H1 (cell line): ENCODE data around the gene CEP72. TPM values are rescaled to one million over a fixed set of nuclear protein-coding genes. Genes with fewer than 3 reads are reported as not detected.

Experiments
- CTCF ChIA-PET: fragments of 300-600 bp; sonication (Branson Sonifier 250); formaldehyde crosslinking; loops from one replicate; lab custom pipeline; 2021; ENCODE audit not compliant: partially characterized antibody; lab: Charles Lee
- POLR2A ChIA-PET: fragments of 300-600 bp; sonication (Branson Sonifier 250); formaldehyde crosslinking; loops from one replicate; lab custom pipeline; 2021; ENCODE audit warnings: inconsistent platforms; ENCODE audit not compliant: partially characterized antibody; lab: Charles Lee
- DNase-seq, 2 experiments: peaks; one replicate each; pipeline versions ENCODE4 v3.0.0 to v3.0.0-alpha.2; 2010 to 2022; ENCODE audit warnings: low spot score in 2 of 2, low read depth in 1 of 2, mixed read lengths in 1 of 2
- FAIRE-seq: peaks from 2 replicates; lab custom pipeline; 2011; peaks lifted over from hg19 to GRCh38; lab: Jason Lieb, UNC
- H2AFZ ChIP-seq: 2 replicates; pipeline ENCODE4 v1.8.1; 2012; ENCODE audit warnings: low read length, inconsistent platforms
- H2AK5ac ChIP-seq: 2 replicates; pipeline ENCODE4 v1.6.1; 2013; ENCODE audit warnings: low read depth, low read length
- H2BK120ac ChIP-seq: replicated peaks from 2 replicates; pipeline ENCODE3; 2013; ENCODE audit warnings: low read depth, low read length, inconsistent platforms
- H2BK12ac ChIP-seq: 2 replicates; pipeline ENCODE4 v1.6.1; 2013; ENCODE audit warnings: low read depth, low read length
- H2BK15ac ChIP-seq: 2 replicates; pipeline ENCODE4 v1.6.1; 2013; ENCODE audit warnings: low read length
- H2BK20ac ChIP-seq: 2 replicates; pipeline ENCODE4 v1.6.1; 2013; ENCODE audit warnings: low read length
- H2BK5ac ChIP-seq: 2 replicates; pipeline ENCODE4 v1.6.1; 2013; ENCODE audit warnings: low read depth, low read length
- H3K14ac ChIP-seq: 2 replicates; pipeline ENCODE4 v1.6.1; 2013; ENCODE audit warnings: inconsistent platforms; ENCODE audit not compliant: insufficient read length
- H3K18ac ChIP-seq: 2 replicates; pipeline ENCODE4 v1.6.1; 2013; ENCODE audit warnings: low read length; ENCODE audit errors: extremely low read depth
- H3K23ac ChIP-seq: 2 replicates; pipeline ENCODE4 v1.6.1; 2013; ENCODE audit warnings: inconsistent platforms; ENCODE audit not compliant: insufficient read length
- H3K23me2 ChIP-seq: 2 replicates; pipeline ENCODE4 v1.6.1; 2013; ENCODE audit warnings: low read depth, low read length
- H3K27ac ChIP-seq: 2 replicates; pipeline ENCODE4 v1.6.1; 2011; ENCODE audit warnings: low read depth, low read length, inconsistent platforms
- H3K27me3 ChIP-seq, 4 experiments: replicated peaks in 1 of 4; 1 replicate in 1 of 4; 2 replicates in 3 of 4; pipeline versions ENCODE4 v1.6.1 to v1.8.1; 2011 to 2013; ENCODE audit warnings: low read length in 3 of 4, mild to moderate bottlenecking in 3 of 4, inconsistent platforms in 2 of 4, mixed read lengths in 2 of 4, moderate library complexity in 1 of 4; ENCODE audit not compliant: control insufficient read depth in 3 of 4, insufficient read depth in 3 of 4; ENCODE audit errors: extremely low read depth in 1 of 4
- H3K36me3 ChIP-seq, 4 experiments: 2 replicates each; pipeline versions ENCODE4 v1.6.1 to v1.8.1; 2011 to 2013; ENCODE audit warnings: mild to moderate bottlenecking in 4 of 4, low read length in 3 of 4, moderate library complexity in 2 of 4, control low read depth in 1 of 4, inconsistent platforms in 1 of 4; ENCODE audit not compliant: insufficient read depth in 4 of 4, control insufficient read depth in 2 of 4
- H3K4ac ChIP-seq: replicated peaks from 2 replicates; pipeline ENCODE3; 2013; ENCODE audit warnings: low read length, low read depth, mixed read lengths, inconsistent platforms; ENCODE audit not compliant: insufficient read length
- H3K4me1 ChIP-seq, 4 experiments: replicated peaks in 1 of 4; 1 replicate in 1 of 4; 2 replicates in 3 of 4; pipeline versions ENCODE4 v1.6.1 to v1.8.1; 2011 to 2013; ENCODE audit warnings: low read length in 3 of 4, inconsistent platforms in 2 of 4, mixed read lengths in 1 of 4; ENCODE audit not compliant: insufficient read depth in 4 of 4, control insufficient read depth in 3 of 4
- H3K4me2 ChIP-seq, 2 experiments: 2 replicates each; pipeline versions ENCODE4 v1.6.1 to v1.8.1; 2011 to 2013; ENCODE audit warnings: low read depth in 2 of 2, low read length in 2 of 2, control low read depth in 1 of 2, inconsistent platforms in 1 of 2, mild to moderate bottlenecking in 1 of 2; ENCODE audit not compliant: insufficient read depth in 1 of 2
- H3K4me3 ChIP-seq, 4 experiments: fragments of 200-600, 300-600 bp in 1 of 4; sonication (generic), shearing (Covaris generic), sonication (Bioruptor Twin) in 1 of 4; 2 replicates each; pipeline versions ENCODE4 v1.5.1 to v1.8.1; 2011 to 2016; ENCODE audit warnings: low read length in 4 of 4, low read depth in 3 of 4, control low read depth in 2 of 4, inconsistent platforms in 2 of 4, mild to moderate bottlenecking in 2 of 4, mixed read lengths in 1 of 4, moderate library complexity in 1 of 4; ENCODE audit not compliant: insufficient read depth in 2 of 4; ENCODE audit errors: extremely low read depth in 1 of 4
- H3K56ac ChIP-seq: replicated peaks from 2 replicates; pipeline ENCODE3; 2013; ENCODE audit warnings: low read depth, mild to moderate bottlenecking, mixed read lengths, low read length, inconsistent platforms; ENCODE audit not compliant: insufficient read length
- H3K79me1 ChIP-seq: 2 replicates; pipeline ENCODE4 v1.6.1; 2013; ENCODE audit warnings: low read depth, low read length, control low read depth
- H3K79me2 ChIP-seq, 2 experiments: 2 replicates each; pipeline versions ENCODE4 v1.6.1 to v1.8.1; 2012 to 2013; ENCODE audit warnings: low read length in 2 of 2, mild to moderate bottlenecking in 2 of 2, inconsistent platforms in 1 of 2; ENCODE audit not compliant: insufficient read depth in 2 of 2, control insufficient read depth in 1 of 2
- H3K9ac ChIP-seq, 4 experiments: replicated peaks in 1 of 4; 1 replicate in 1 of 4; 2 replicates in 3 of 4; pipeline versions ENCODE4 v1.6.1 to v1.8.1; 2011 to 2013; ENCODE audit warnings: low read depth in 3 of 4, low read length in 3 of 4, control low read depth in 2 of 4, mild to moderate bottlenecking in 2 of 4, moderate library complexity in 2 of 4, inconsistent platforms in 1 of 4; ENCODE audit errors: extremely low read depth in 1 of 4
- H3K9me3 ChIP-seq, 2 experiments: 2 replicates each; pipeline versions ENCODE4 v1.6.1 to v1.8.1; 2012 to 2013; ENCODE audit warnings: mild to moderate bottlenecking in 2 of 2, moderate library complexity in 2 of 2, control low read depth in 1 of 2, inconsistent platforms in 1 of 2, low read depth in 1 of 2, low read length in 1 of 2, mixed read lengths in 1 of 2; ENCODE audit not compliant: insufficient read depth in 2 of 2
- H4K20me1 ChIP-seq, 2 experiments: replicated peaks in 1 of 2; 2 replicates each; pipeline versions ENCODE3 to v1.8.1; 2011 to 2013; ENCODE audit warnings: inconsistent platforms in 2 of 2, low read length in 2 of 2, mild to moderate bottlenecking in 1 of 2; ENCODE audit not compliant: insufficient read depth in 2 of 2, control insufficient read depth in 1 of 2
- H4K5ac ChIP-seq: 2 replicates; pipeline ENCODE4 v1.6.1; 2013; ENCODE audit warnings: low read length, low read depth, mixed read lengths, inconsistent platforms; ENCODE audit not compliant: insufficient read length
- H4K8ac ChIP-seq: 2 replicates; pipeline ENCODE4 v1.8.0; 2013; ENCODE audit warnings: mild to moderate bottlenecking, moderate library complexity, low read length, inconsistent platforms; ENCODE audit not compliant: insufficient read depth; ENCODE audit errors: extremely low read depth
- H4K91ac ChIP-seq: replicated peaks from 2 replicates; pipeline ENCODE3; 2013; ENCODE audit warnings: low read length, mixed read lengths, inconsistent platforms; ENCODE audit not compliant: insufficient read length
- GABPA ChIP-seq: IDR thresholded peaks from 2 replicates; pipeline ENCODE4 v1.6.1; 2011; ENCODE audit warnings: mild to moderate bottlenecking, low read length, moderate library complexity, borderline replicate concordance; ENCODE audit not compliant: insufficient read depth
- JUND ChIP-seq: IDR thresholded peaks from 2 replicates; pipeline ENCODE4 v1.6.1; 2011; ENCODE audit warnings: mild to moderate bottlenecking, improper control_type of control experiment, low read length
- POLR2A ChIP-seq, 2 experiments: IDR thresholded peaks; 1 replicate in 1 of 2; 2 replicates in 1 of 2; pipeline ENCODE4 v1.6.1; 2011; ENCODE audit warnings: low read depth in 2 of 2, low read length in 2 of 2, mild to moderate bottlenecking in 2 of 2; ENCODE audit errors: control extremely low read depth in 1 of 2
- RAD21 ChIP-seq, 2 experiments: IDR thresholded peaks in 1 of 2; conservative IDR thresholded peaks in 1 of 2; 2 replicates each; pipeline ENCODE4 v1.6.1; 2011; ENCODE audit warnings: low read depth in 2 of 2, low read length in 2 of 2, improper control_type of control experiment in 1 of 2, inconsistent platforms in 1 of 2, mild to moderate bottlenecking in 1 of 2, moderate library complexity in 1 of 2
- SIN3A ChIP-seq, 2 experiments: IDR thresholded peaks in 1 of 2; conservative IDR thresholded peaks in 1 of 2; 2 replicates each; pipeline ENCODE4 v1.6.1; 2011 to 2012; ENCODE audit warnings: low read length in 2 of 2, improper control_type of control experiment in 1 of 2, low read depth in 1 of 2, mild to moderate bottlenecking in 1 of 2
- TAF1 ChIP-seq: IDR thresholded peaks from 2 replicates; pipeline ENCODE4 v1.6.1; 2011; ENCODE audit warnings: mild to moderate bottlenecking, low read depth, low read length
- TAF7 ChIP-seq: optimal IDR thresholded peaks from 2 replicates; pipeline ENCODE3; 2011; ENCODE audit warnings: low read depth, mild to moderate bottlenecking, inconsistent platforms, low read length, moderate library complexity, borderline replicate concordance
- YY1 ChIP-seq: IDR thresholded peaks from 2 replicates; pipeline ENCODE4 v1.6.1; 2011; ENCODE audit warnings: low read depth, mild to moderate bottlenecking, low read length
- WGBS, 2 experiments: shearing (Covaris generic) in 1 of 2; methylation state at CpG; one replicate each; pipeline versions ENCODE4 v1.1.6 to v1.1.7; 2013 to 2015; ENCODE audit warnings: low lambda C conversion rate in 2 of 2, mixed read lengths in 2 of 2, inconsistent platforms in 1 of 2, low coverage in 1 of 2, missing lambda C conversion rate in 1 of 2; ENCODE audit not compliant: insufficient replicate concordance in 2 of 2, insufficient coverage in 1 of 2, insufficient read length in 1 of 2; ENCODE audit errors: extremely low coverage in 1 of 2, missing lambda C conversion rate in 1 of 2; 5-methylcytosine and 5-hydroxymethylcytosine counted together
- long read RNA-seq, 2 experiments: library from RNA in 1 of 2; library from capped mRNA in 1 of 2; stranded (forward); transcript quantifications; one replicate each; pipeline ENCODE4 v2.0.0, GENCODE V29; 2021; ENCODE audit warnings: inconsistent platforms in 1 of 2
- polyA minus RNA-seq, 3 experiments: library from RNA; depleted of rRNA, polyadenylated mRNA; stranded (reverse); fragments of >200 nt; gene quantifications; 1 replicate in 2 of 3; 2 replicates in 1 of 3; pipeline ENCODE4 v1.2.3, GENCODE V29; 2011
- polyA plus RNA-seq, 7 experiments: library from polyadenylated mRNA; depleted of rRNA in 3 of 7; stranded (reverse) in 5 of 7; unstranded in 2 of 7; fragments of >200 nt in 5 of 7; fragments of 200-250 nt in 2 of 7; gene quantifications; 1 replicate in 5 of 7; 2 replicates in 1 of 7; 4 replicates in 1 of 7; pipeline versions ENCODE4 v1.2.1 to v1.2.3, GENCODE V29; 2011 to 2013; ENCODE audit warnings: missing spikeins in 2 of 7, mixed read lengths in 2 of 7
- total RNA-seq: library from RNA; stranded (reverse); fragmentation: NEBNext Ultra II Directional; extraction: Animal tissue kit (Norgen Biotek cat#: 25700); gene quantifications from 2 replicates; pipeline ENCODE4 v1.2.1, GENCODE V29; 2021

The CEP72 gene
- total RNA-seq (18.9 and 19.6 TPM in 2 replicates), polyA plus RNA-seq (2011; rRNA removed) (13.1 and 13.2 TPM in 2 replicates), polyA minus RNA-seq (2011; rRNA and poly(A)+ RNA removed) (26.8 and 27.2 TPM in 2 replicates)
- polyA plus RNA-seq (2011; cell fraction: cytosol; rRNA removed), result 14.2 TPM
- polyA plus RNA-seq (2011; cell fraction: nucleus; rRNA removed), result 25.1 TPM
- polyA plus RNA-seq (2012, experiment 1 of 2), result 10.9 to 14.7 TPM (median 13.0 TPM) in 4 replicates
- polyA plus RNA-seq (2012, experiment 2 of 2), result 6.4 TPM
- polyA plus RNA-seq (2013, experiment 1 of 2), result 5.8 TPM
- 5.2 TPM for polyA plus RNA-seq (2013, experiment 2 of 2)
- 17.0 TPM for polyA minus RNA-seq (2011; cell fraction: cytosol; rRNA and poly(A)+ RNA removed)
- polyA minus RNA-seq (2011; cell fraction: nucleus; rRNA and poly(A)+ RNA removed), result 38.5 TPM
- long read RNA-seq, experiment 1, partial matches to known transcripts, result 4 of 8 reads
- long read RNA-seq, experiment 1, other reads (novel, unspliced or antisense), result 3 of 8 reads
- long read RNA-seq, experiment 2, partial matches to known transcripts, result 0 of 3 reads
- long read RNA-seq, experiment 2, other reads (novel, unspliced or antisense), result 0 of 3 reads

GRCh38 chr5:611731-612486, at the start of gene CEP72:
Gene CEP72, plus strand, starts transcription at chr5:612340. Its CDS starts 22 bp downstream, at chr5:612362.
- H3K4me1 ChIP-seq, result peaks cover 0 to 2% (median under 1%) of the 10 kb centered on the region in 4 experiments; a peak in 4 of 7 replicates
- H3K23me2 ChIP-seq, result peaks cover 5% of the 10 kb centered on the region; the same call in 1 of the 2 replicates
- no peak within 1 kb of the TSS for H3K27ac ChIP-seq
- H2BK120ac ChIP-seq, result no peak within 1 kb of the TSS
- peaks cover 11 to 45% of the 10 kb centered on the region in 2 experiments for H3K79me2 ChIP-seq
- H3K23ac ChIP-seq, result no peak within 1 kb of the TSS
- H2BK15ac ChIP-seq, result peak within 1 kb of the TSS; percentile 46; the same call in 1 of the 2 replicates
- no peak within 1 kb of the TSS for H3K56ac ChIP-seq
- FAIRE-seq (no peak), DNase-seq (peak; percentile 64 to 93)
- ChIA-PET POLR2A (interaction anchor here (1.4 to 1.6 kb wide), 3 partner anchors 7 to 12 kb away, joined by 3 to 5 read pairs (median 3); no protein-coding TSS in a partner anchor), CTCF (interaction anchor here (1.1 to 1.5 kb wide), 2 partner anchors 9 to 21 kb away, joined by 3 to 4 read pairs; no protein-coding TSS in a partner anchor)
- H4K20me1 ChIP-seq, result peaks cover 0 to 22% of the 10 kb centered on the region in 2 experiments
- no peak within 1 kb of the TSS for H2BK20ac ChIP-seq
- H4K8ac ChIP-seq, result peak within 1 kb of the TSS; percentile 80
- H3K27me3 ChIP-seq, result peaks cover 0 to 2% (median 0%) of the 10 kb centered on the region in 4 experiments; a peak in 1 of 7 replicates
- peaks cover 6% of the 10 kb centered on the region for H3K79me1 ChIP-seq
- H3K9me3 ChIP-seq, result no peaks in the 10 kb centered on the region
- peak within 1 kb of the TSS; percentile 30 for H4K91ac ChIP-seq
- WGBS, 2 experiments, result 10% methylated on average over 2 of the region's 72 CpGs; no CpG with 5 or more reads in 1 of the 2 experiments
- H3K4me2 ChIP-seq, result peak within 1 kb of the TSS; percentile 64 to 69
- no peak within 1 kb of the TSS; the same call in 1 of the 2 replicates for H3K18ac ChIP-seq
- H2AFZ ChIP-seq, result no peak within 1 kb of the TSS
- 0 out of 2 replicates have a peak within 1 kb of the TSS, but pooled peaks have one; percentile 80 for H2AK5ac ChIP-seq
- no peak within 1 kb of the TSS; the same call in 1 of the 2 replicates for H2BK5ac ChIP-seq
- H3K14ac ChIP-seq, result no peak within 1 kb of the TSS
- H3K4me3 ChIP-seq, result peak within 1 kb of the TSS; percentile 77 to 90 (median 80)
- peak within 1 kb of the TSS; percentile 7 for H3K4ac ChIP-seq
- H2BK12ac ChIP-seq, result 0 out of 2 replicates have a peak within 1 kb of the TSS, but pooled peaks have one; percentile 60
- no peak within 1 kb of the TSS for H4K5ac ChIP-seq
- H3K36me3 ChIP-seq, result no peaks in the 10 kb centered on the region
- H3K9ac ChIP-seq, result peak within 1 kb of the TSS; percentile 24 to 90 (median 67)
- TF ChIP-seq SIN3A (conservative IDR thresholded peaks at IDR 0.05 in 1 of 2, IDR thresholded peaks at IDR 0.05 in 1 of 2; ENCODE audit: low read depth in 1 of 2, low read length in 2 of 2), result peak in 1 of 2 experiments; percentile 39; a peak in 1 of 4 replicates
- TF ChIP-seq JUND, result no peak
- TF ChIP-seq TAF1, result peak; percentile 82
- peak; percentile 84 for TF ChIP-seq YY1
- no peak for TF ChIP-seq RAD21 (IDR thresholded peaks at IDR 0.05 in 1 of 2, conservative IDR thresholded peaks at IDR 0.05 in 1 of 2; ENCODE audit: low read depth in 2 of 2, low read length in 2 of 2)
- no peak for TF ChIP-seq GABPA
- TF ChIP-seq POLR2A (IDR thresholded peaks at IDR 0.05; ENCODE audit: control extremely low read depth in 1 of 2, low read depth in 2 of 2, low read length in 2 of 2), result peak in 1 of 2 experiments; percentile 56; a peak in 1 of 3 replicates
- TF ChIP-seq TAF7, result peak; percentile 40
